NCI-H82 treated with DMSO at 0.1 percent for 48 hours (cell line): Measurements from ENCODE around the gene DDB1.
A peak's percentile ranks its signal among the peaks of the same experiment; 100 is the strongest.

ENCODE experiments used
- DNase-seq: peaks from one replicate; lab custom pipeline; 2025; ENCODE audit not compliant: unreplicated experiment; lab: John Stamatoyannopoulos, UW

The DDB1 gene

GRCh38 chr11:61336171-61336935 lies 3.4 kb upstream of the DDB1 start:
- DNase-seq, result peak; percentile 3

- DNase-seq, result no peak
Measured at GRCh38 chr11:61335355-61335710, 2.4 kb upstream of the DDB1 start.

GRCh38 chr11:61334434-61335354 lies 1.8 kb upstream of the DDB1 start:
- DNase-seq, result no peak

GRCh38 chr11:61333550-61334433 lies 887 bp upstream of the DDB1 start:
- DNase-seq, result no peak

GRCh38 chr11:61332281-61332796 lies 566 bp downstream of the DDB1 start:
- DNase-seq, result no peak

- DNase-seq, result no peak
Measured at GRCh38 chr11:61331651-61332050, 1.3 kb downstream of the DDB1 start.

- DNase-seq, result no peak
Measured at GRCh38 chr11:61329871-61330270, 3.0 kb downstream of the DDB1 start.

GRCh38 chr11:61328351-61328750 lies 4.6 kb downstream of the DDB1 start:
- no peak for DNase-seq

- no peak for DNase-seq
Measured at GRCh38 chr11:61327669-61328071, 5.2 kb downstream of the DDB1 start.

- no peak for DNase-seq
Measured at GRCh38 chr11:61325649-61326414, 7.1 kb downstream of the DDB1 start.

GRCh38 chr11:61315260-61315659 lies 17.6 kb downstream of the DDB1 start:
- no peak for DNase-seq

GRCh38 chr11:61310749-61311148 lies 22.2 kb downstream of the DDB1 start:
- DNase-seq, result no peak

- DNase-seq, result no peak
Measured at GRCh38 chr11:61309739-61310138, 23.2 kb downstream of the DDB1 start.

GRCh38 chr11:61309141-61309540 lies 23.8 kb downstream of the DDB1 start:
- no peak for DNase-seq

- DNase-seq, result no peak
Measured at GRCh38 chr11:61307354-61307753, 25.6 kb downstream of the DDB1 start.

- DNase-seq, result no peak
Measured at GRCh38 chr11:61306221-61306620, 26.7 kb downstream of the DDB1 start.

GRCh38 chr11:61305417-61305816 lies 27.5 kb downstream of the DDB1 start:
- no peak for DNase-seq

GRCh38 chr11:61303725-61304124 lies 29.2 kb downstream of the DDB1 start:
- no peak for DNase-seq

- no peak for DNase-seq
Measured at GRCh38 chr11:61302550-61302949, 30.4 kb downstream of the DDB1 start.

- DNase-seq, result no peak
Measured at GRCh38 chr11:61298663-61299244, 34.2 kb downstream of the DDB1 start.
